Panc1 (cell line): ENCODE measurements around the gene HHIP. TPM values are rescaled to one million over a fixed set of nuclear protein-coding genes. Genes with fewer than 3 reads are reported as not detected.

Experiments used
- ATAC-seq: fragments of 200-7000 bp; cut with Tn5 transposase; 2 replicates; pipeline ENCODE4 v1.9.1; 2020; ENCODE audit warnings: mild to moderate bottlenecking, moderate library complexity
- BruUV-seq: library from RNA; stranded (reverse); fragments of 400-500 nt; replicated peaks from 2 replicates; lab custom pipeline; 2021; lab: Mats Ljungman, UMichigan
- CTCF ChIA-PET: fragments of 300-600 bp; sonication (Branson Sonifier 250); formaldehyde crosslinking; loops from one replicate; lab custom pipeline; 2022; ENCODE audit warnings: antibody characterized with exemption; lab: Charles Lee
- POLR2A ChIA-PET: fragments of 300-600 bp; sonication (Branson Sonifier 250); formaldehyde crosslinking; loops from one replicate; lab custom pipeline; 2022; ENCODE audit warnings: antibody characterized with exemption; lab: Charles Lee
- DNase-seq: peaks from one replicate; pipeline ENCODE4 v3.0.0-alpha.2; 2010; ENCODE audit warnings: low read depth, low spot score
- H3K27ac ChIP-seq: 2 replicates; pipeline ENCODE4 v1.5.1; 2011; ENCODE audit warnings: mild to moderate bottlenecking, low read length, inconsistent platforms
- H3K27me3 ChIP-seq: fragments of 200-500 bp; sonication (Bioruptor generic); 2 replicates; pipeline ENCODE4 v1.6.0; 2014; ENCODE audit warnings: low read length, inconsistent platforms; ENCODE audit not compliant: control insufficient read depth, insufficient read depth
- H3K36me3 ChIP-seq: fragments of 200-500 bp; sonication (Bioruptor generic); 2 replicates; pipeline ENCODE4 v1.5.1; 2014; ENCODE audit warnings: inconsistent platforms, mild to moderate bottlenecking, low read length, moderate library complexity; ENCODE audit not compliant: control insufficient read depth, insufficient read depth
- H3K4me1 ChIP-seq: 2 replicates; pipeline ENCODE4 v1.5.1; 2011; ENCODE audit warnings: inconsistent platforms, mild to moderate bottlenecking, low read length, moderate library complexity; ENCODE audit not compliant: control insufficient read depth, insufficient read depth
- H3K4me3 ChIP-seq, 2 experiments: 2 replicates each; pipeline ENCODE4 v1.5.1; 2011 to 2012; ENCODE audit warnings: low read depth in 2 of 2, low read length in 2 of 2, mild to moderate bottlenecking in 2 of 2, inconsistent platforms in 1 of 2, moderate library complexity in 1 of 2
- H3K9me3 ChIP-seq: fragments of 200-500 bp; sonication (Bioruptor generic); 2 replicates; pipeline ENCODE4 v1.5.1; 2014; ENCODE audit warnings: low read depth, mild to moderate bottlenecking, inconsistent platforms, low read length, moderate library complexity; ENCODE audit not compliant: control insufficient read depth, insufficient read depth
- POLR2AphosphoS5 ChIP-seq: IDR thresholded peaks from 2 replicates; pipeline ENCODE4 v1.6.1; 2012; ENCODE audit warnings: mild to moderate bottlenecking, low read depth, low read length, moderate library complexity
- SIN3A ChIP-seq: IDR thresholded peaks from 2 replicates; pipeline ENCODE4 v1.6.1; 2012; ENCODE audit warnings: low read depth, mild to moderate bottlenecking, low read length, moderate library complexity, borderline replicate concordance; ENCODE audit not compliant: insufficient read depth
- TCF7L2 ChIP-seq: IDR thresholded peaks from 2 replicates; pipeline ENCODE4 v1.6.1; 2011; ENCODE audit warnings: mild to moderate bottlenecking, low read depth, low read length, inconsistent platforms
- in situ Hi-C: cut with HindIII; loops from 2 replicates; pipeline ENCODE4 v1.10.0; 2016; ENCODE audit warnings: low sequenced_read_pairs, low pct_unique_long_range_greater_than_20kb
- intact Hi-C: fragments of 100-400 bp; cut with micrococcal nuclease; formaldehyde crosslinking; loops from one replicate; pipeline ENCODE4 v1.10.0; 2022; ENCODE audit not compliant: unreplicated experiment
- total RNA-seq: library from RNA; stranded (reverse); gene quantifications from one replicate; pipeline ENCODE4 v1.2.1, GENCODE V29; 2021; ENCODE audit not compliant: unreplicated experiment
- TF ChIP-seq, protein P1 (sequence below): fragments of 450-650 bp; IDR thresholded peaks from 2 replicates; pipeline ENCODE4 v1.5.1; 2017; ENCODE audit warnings: mild to moderate bottlenecking
- TF ChIP-seq, protein P2 (sequence below), 2 experiments: IDR thresholded peaks; 2 replicates each; pipeline ENCODE4 v1.6.1; 2011 to 2012; ENCODE audit warnings: low read depth in 2 of 2, control low read depth in 1 of 2, low read length in 1 of 2, mild to moderate bottlenecking in 1 of 2, moderate library complexity in 1 of 2; ENCODE audit not compliant: insufficient read depth in 1 of 2

Gene HHIP
- total RNA-seq, 1 experiment from 2014 or later, result 0.08 TPM

DNA sequence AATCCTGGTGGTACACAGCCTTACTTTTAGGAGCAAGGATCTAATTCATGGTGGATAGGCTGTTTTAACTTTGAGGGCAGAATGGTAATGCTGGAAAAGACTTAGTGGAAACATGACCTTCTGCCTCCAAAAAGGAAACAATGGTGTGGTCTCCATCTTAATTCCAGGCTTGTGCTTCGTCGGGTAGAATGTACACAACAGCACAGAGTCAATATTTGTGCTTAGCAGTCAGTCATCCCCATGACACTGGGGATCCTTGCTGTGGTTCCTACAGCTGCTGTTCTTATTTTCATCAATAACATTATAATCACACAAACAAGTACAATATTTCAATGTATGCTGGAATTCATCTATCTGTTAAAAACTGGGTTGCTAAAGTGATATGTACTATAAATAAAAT lies 104.4 kb downstream of the HHIP start:
- H3K4me3 ChIP-seq, result no peak overlapping the region
- H3K4me1 ChIP-seq, result no peaks in the 10 kb centered on the region
- DNase-seq (no peak), ATAC-seq (no peak)
- TF ChIP-seq, protein P1, sequence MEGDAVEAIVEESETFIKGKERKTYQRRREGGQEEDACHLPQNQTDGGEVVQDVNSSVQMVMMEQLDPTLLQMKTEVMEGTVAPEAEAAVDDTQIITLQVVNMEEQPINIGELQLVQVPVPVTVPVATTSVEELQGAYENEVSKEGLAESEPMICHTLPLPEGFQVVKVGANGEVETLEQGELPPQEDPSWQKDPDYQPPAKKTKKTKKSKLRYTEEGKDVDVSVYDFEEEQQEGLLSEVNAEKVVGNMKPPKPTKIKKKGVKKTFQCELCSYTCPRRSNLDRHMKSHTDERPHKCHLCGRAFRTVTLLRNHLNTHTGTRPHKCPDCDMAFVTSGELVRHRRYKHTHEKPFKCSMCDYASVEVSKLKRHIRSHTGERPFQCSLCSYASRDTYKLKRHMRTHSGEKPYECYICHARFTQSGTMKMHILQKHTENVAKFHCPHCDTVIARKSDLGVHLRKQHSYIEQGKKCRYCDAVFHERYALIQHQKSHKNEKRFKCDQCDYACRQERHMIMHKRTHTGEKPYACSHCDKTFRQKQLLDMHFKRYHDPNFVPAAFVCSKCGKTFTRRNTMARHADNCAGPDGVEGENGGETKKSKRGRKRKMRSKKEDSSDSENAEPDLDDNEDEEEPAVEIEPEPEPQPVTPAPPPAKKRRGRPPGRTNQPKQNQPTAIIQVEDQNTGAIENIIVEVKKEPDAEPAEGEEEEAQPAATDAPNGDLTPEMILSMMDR, result no peak
- TF ChIP-seq POLR2AphosphoS5, result no peak
- TF ChIP-seq, protein P2, sequence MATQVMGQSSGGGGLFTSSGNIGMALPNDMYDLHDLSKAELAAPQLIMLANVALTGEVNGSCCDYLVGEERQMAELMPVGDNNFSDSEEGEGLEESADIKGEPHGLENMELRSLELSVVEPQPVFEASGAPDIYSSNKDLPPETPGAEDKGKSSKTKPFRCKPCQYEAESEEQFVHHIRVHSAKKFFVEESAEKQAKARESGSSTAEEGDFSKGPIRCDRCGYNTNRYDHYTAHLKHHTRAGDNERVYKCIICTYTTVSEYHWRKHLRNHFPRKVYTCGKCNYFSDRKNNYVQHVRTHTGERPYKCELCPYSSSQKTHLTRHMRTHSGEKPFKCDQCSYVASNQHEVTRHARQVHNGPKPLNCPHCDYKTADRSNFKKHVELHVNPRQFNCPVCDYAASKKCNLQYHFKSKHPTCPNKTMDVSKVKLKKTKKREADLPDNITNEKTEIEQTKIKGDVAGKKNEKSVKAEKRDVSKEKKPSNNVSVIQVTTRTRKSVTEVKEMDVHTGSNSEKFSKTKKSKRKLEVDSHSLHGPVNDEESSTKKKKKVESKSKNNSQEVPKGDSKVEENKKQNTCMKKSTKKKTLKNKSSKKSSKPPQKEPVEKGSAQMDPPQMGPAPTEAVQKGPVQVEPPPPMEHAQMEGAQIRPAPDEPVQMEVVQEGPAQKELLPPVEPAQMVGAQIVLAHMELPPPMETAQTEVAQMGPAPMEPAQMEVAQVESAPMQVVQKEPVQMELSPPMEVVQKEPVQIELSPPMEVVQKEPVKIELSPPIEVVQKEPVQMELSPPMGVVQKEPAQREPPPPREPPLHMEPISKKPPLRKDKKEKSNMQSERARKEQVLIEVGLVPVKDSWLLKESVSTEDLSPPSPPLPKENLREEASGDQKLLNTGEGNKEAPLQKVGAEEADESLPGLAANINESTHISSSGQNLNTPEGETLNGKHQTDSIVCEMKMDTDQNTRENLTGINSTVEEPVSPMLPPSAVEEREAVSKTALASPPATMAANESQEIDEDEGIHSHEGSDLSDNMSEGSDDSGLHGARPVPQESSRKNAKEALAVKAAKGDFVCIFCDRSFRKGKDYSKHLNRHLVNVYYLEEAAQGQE (IDR thresholded peaks at IDR 0.05; ENCODE audit: insufficient read depth in 1 of 2, low read depth in 2 of 2, low read length in 1 of 2), result no peak
- no peak for TF ChIP-seq SIN3A
- no peak for TF ChIP-seq TCF7L2
- H3K27me3 ChIP-seq, result no peaks in the 10 kb centered on the region
- H3K27ac ChIP-seq, result no peak overlapping the region
- ChIA-PET CTCF (no interaction called here), POLR2A (no interaction called here)
- intact Hi-C loops (no loop called here), in situ Hi-C loops (no loop called here)
- BruUV-seq, result no TSS peak
- no peaks in the 10 kb centered on the region for H3K36me3 ChIP-seq
- no peaks in the 10 kb centered on the region for H3K9me3 ChIP-seq

GRCh38 chr4:144754562-144755410 lies 108.8 kb downstream of the HHIP start:
- no peaks in the 10 kb centered on the region for H3K9me3 ChIP-seq
- H3K36me3 ChIP-seq, result no peaks in the 10 kb centered on the region
- intact Hi-C loops, result no loop called here
- no peak overlapping the region for H3K27ac ChIP-seq
- in situ Hi-C loops, result no loop called here
- no peak for DNase-seq
- TF ChIP-seq TCF7L2, result no peak
- TF ChIP-seq POLR2AphosphoS5, result no peak
- TF ChIP-seq, protein P2 (IDR thresholded peaks at IDR 0.05; ENCODE audit: insufficient read depth in 1 of 2, low read depth in 2 of 2, low read length in 1 of 2), result no peak
- TF ChIP-seq, protein P1, result no peak
- TF ChIP-seq SIN3A, result no peak
- H3K4me3 ChIP-seq, result no peak overlapping the region
- H3K27me3 ChIP-seq, result no peaks in the 10 kb centered on the region
- ATAC-seq, result no peak
- BruUV-seq, result no TSS peak
- no peaks in the 10 kb centered on the region for H3K4me1 ChIP-seq
- CTCF ChIA-PET, result no interaction called here
- POLR2A ChIA-PET, result no interaction called here
